ENCODE results near the gene NSMCE4A. TPM values are rescaled to one million over a fixed set of nuclear protein-coding genes. Genes with fewer than 3 reads are reported as not detected.

NSMCE4A gene
- total RNA-seq, 1 experiment from 2014 or later: 111 TPM

DNA sequence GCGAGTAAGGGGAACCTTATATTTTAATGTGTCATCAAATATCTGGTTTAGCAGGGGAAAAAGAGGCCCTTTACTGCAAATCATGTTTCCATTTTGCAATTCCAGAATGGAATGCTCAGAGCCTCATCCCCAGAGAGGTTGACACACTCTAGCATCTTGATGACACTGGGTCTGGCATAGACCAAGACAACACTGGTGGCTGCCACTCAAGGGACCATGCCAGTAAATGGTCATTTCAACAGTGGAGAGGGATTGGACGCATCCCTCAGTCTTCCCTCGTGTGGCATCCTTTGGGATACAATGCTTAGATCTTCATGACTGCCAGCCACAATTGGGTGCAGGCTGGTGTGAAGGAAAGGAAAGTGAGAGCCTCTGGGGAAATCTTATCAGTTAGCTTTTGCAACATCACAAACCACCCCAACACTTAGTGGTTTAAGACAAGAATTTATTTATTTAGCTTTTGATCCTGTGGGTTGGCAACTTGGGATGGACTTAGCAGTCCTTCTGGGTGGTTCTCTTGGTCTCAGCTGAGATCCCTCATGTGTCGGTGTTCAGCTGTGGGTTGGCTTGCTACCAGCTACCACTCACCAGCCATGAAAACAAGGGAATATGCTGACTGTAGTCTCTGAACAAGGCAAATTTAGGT is 35.5 kb upstream of the NSMCE4A start:
- Mint-ChIP-seq H3K27ac (ENCODE audit: unreplicated experiment) (no peak overlapping the region), H3K27me3 (ENCODE audit: insufficient read depth, unreplicated experiment) (no peaks in the 10 kb centered on the region), H3K4me1 (ENCODE audit: low read depth, unreplicated experiment) (peaks cover 8% of the 10 kb centered on the region), H3K9me3 (ENCODE audit: unreplicated experiment) (peaks cover 15% of the 10 kb centered on the region), H3K4me3 (ENCODE audit: unreplicated experiment) (no peak overlapping the region), H3K36me3 (ENCODE audit: insufficient read depth, unreplicated experiment) (peaks cover 6% of the 10 kb centered on the region)
- Histone ChIP-seq H3K4me1 (peaks cover 18% of the 10 kb centered on the region), H3K4me3 (ENCODE audit: low read depth, low read length) (no peak overlapping the region), H3K36me3 (ENCODE audit: control insufficient read depth, insufficient read depth, low read length) (no peaks in the 10 kb centered on the region), H3K9me3 (peaks cover 5% of the 10 kb centered on the region; the same call in 1 of the 2 replicates), H3K27me3 (replicated peaks; ENCODE audit: control insufficient read depth, insufficient read depth, low read length) (no peaks in the 10 kb centered on the region)
- TF ChIP-seq, protein P1, sequence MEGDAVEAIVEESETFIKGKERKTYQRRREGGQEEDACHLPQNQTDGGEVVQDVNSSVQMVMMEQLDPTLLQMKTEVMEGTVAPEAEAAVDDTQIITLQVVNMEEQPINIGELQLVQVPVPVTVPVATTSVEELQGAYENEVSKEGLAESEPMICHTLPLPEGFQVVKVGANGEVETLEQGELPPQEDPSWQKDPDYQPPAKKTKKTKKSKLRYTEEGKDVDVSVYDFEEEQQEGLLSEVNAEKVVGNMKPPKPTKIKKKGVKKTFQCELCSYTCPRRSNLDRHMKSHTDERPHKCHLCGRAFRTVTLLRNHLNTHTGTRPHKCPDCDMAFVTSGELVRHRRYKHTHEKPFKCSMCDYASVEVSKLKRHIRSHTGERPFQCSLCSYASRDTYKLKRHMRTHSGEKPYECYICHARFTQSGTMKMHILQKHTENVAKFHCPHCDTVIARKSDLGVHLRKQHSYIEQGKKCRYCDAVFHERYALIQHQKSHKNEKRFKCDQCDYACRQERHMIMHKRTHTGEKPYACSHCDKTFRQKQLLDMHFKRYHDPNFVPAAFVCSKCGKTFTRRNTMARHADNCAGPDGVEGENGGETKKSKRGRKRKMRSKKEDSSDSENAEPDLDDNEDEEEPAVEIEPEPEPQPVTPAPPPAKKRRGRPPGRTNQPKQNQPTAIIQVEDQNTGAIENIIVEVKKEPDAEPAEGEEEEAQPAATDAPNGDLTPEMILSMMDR (IDR thresholded peaks at IDR 0.05; ENCODE audit: insufficient read depth in 1 of 2, low read depth in 1 of 2, low read length in 1 of 2, severe bottlenecking in 1 of 2, unreplicated experiment in 1 of 2): no peak
- no peak for DNase-seq
- BruUV-seq (replicated peaks): no TSS peak
- intact Hi-C loops (cut with micrococcal nuclease; ENCODE audit: unreplicated experiment): no loop called here
- CTCF ChIA-PET: no interaction called here
- POLR2A ChIA-PET: no interaction called here

GRCh38 chr10:122007415-122007814 is 32.4 kb upstream of the NSMCE4A start:
- no peak for DNase-seq
- Histone ChIP-seq H3K4me1 (no peaks in the 10 kb centered on the region), H3K36me3 (ENCODE audit: control insufficient read depth, insufficient read depth, low read length) (no peaks in the 10 kb centered on the region), H3K4me3 (ENCODE audit: low read depth, low read length) (no peak overlapping the region), H3K9me3 (peaks cover 5% of the 10 kb centered on the region), H3K27me3 (replicated peaks; ENCODE audit: control insufficient read depth, insufficient read depth, low read length) (no peaks in the 10 kb centered on the region)
- H3K4me3 Mint-ChIP-seq (ENCODE audit: unreplicated experiment): no peak overlapping the region
- TF ChIP-seq, protein P1 (IDR thresholded peaks at IDR 0.05; ENCODE audit: insufficient read depth in 1 of 2, low read depth in 1 of 2, low read length in 1 of 2, severe bottlenecking in 1 of 2, unreplicated experiment in 1 of 2): no peak
- H3K9me3 Mint-ChIP-seq (ENCODE audit: unreplicated experiment): peaks cover 22% of the 10 kb centered on the region
- no peak overlapping the region for H3K27ac Mint-ChIP-seq (ENCODE audit: unreplicated experiment)
- H3K27me3 Mint-ChIP-seq (ENCODE audit: insufficient read depth, unreplicated experiment): no peaks in the 10 kb centered on the region
- H3K36me3 Mint-ChIP-seq (ENCODE audit: insufficient read depth, unreplicated experiment): no peaks in the 10 kb centered on the region
- no peaks in the 10 kb centered on the region for H3K4me1 Mint-ChIP-seq (ENCODE audit: low read depth, unreplicated experiment)
- BruUV-seq (replicated peaks): no TSS peak
- CTCF ChIA-PET: no interaction called here
- intact Hi-C loops (cut with micrococcal nuclease; ENCODE audit: unreplicated experiment): no loop called here
- POLR2A ChIA-PET: no interaction called here

DNA sequence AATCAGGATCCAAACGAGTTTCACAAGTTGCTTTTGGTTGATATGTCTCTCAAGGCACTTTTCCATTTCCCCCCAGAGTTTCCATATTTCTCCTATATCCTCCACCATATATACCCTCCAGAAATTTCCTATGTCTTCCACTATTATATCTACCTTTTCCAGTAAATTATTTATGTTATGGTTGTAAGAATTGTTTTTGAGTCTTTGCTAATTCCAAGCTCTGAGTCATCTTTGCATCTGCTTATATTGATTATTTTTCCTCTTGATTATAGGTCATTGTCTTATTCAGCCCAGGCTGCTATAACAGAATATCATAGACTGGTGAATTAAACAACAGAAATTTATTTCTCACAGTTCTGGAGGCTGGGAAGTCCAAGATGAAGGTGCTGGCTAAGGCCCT is 26.7 kb upstream of the NSMCE4A start:
- Histone ChIP-seq H3K9me3 (peaks cover 7% of the 10 kb centered on the region), H3K4me3 (ENCODE audit: low read depth, low read length) (no peak overlapping the region), H3K36me3 (ENCODE audit: control insufficient read depth, insufficient read depth, low read length) (no peaks in the 10 kb centered on the region), H3K27me3 (replicated peaks; ENCODE audit: control insufficient read depth, insufficient read depth, low read length) (no peaks in the 10 kb centered on the region), H3K4me1 (no peaks in the 10 kb centered on the region)
- Mint-ChIP-seq H3K27ac (ENCODE audit: unreplicated experiment) (no peak overlapping the region), H3K4me1 (ENCODE audit: low read depth, unreplicated experiment) (peaks cover 2% of the 10 kb centered on the region), H3K4me3 (ENCODE audit: unreplicated experiment) (no peak overlapping the region), H3K36me3 (ENCODE audit: insufficient read depth, unreplicated experiment) (no peaks in the 10 kb centered on the region), H3K9me3 (ENCODE audit: unreplicated experiment) (peaks cover 44% of the 10 kb centered on the region), H3K27me3 (ENCODE audit: insufficient read depth, unreplicated experiment) (no peaks in the 10 kb centered on the region)
- no peak for DNase-seq
- CTCF ChIA-PET: interaction anchor here (0.6 kb wide), 1 partner anchor 50 kb away, joined by 3 read pairs; no protein-coding TSS in a partner anchor
- intact Hi-C loops (cut with micrococcal nuclease; ENCODE audit: unreplicated experiment): no loop called here
- TF ChIP-seq, protein P1 (IDR thresholded peaks at IDR 0.05; ENCODE audit: insufficient read depth in 1 of 2, low read depth in 1 of 2, low read length in 1 of 2, severe bottlenecking in 1 of 2, unreplicated experiment in 1 of 2): no peak
- POLR2A ChIA-PET: no interaction called here
- no TSS peak for BruUV-seq (replicated peaks)
